ENCODE data around the gene CREB5.

DNA sequence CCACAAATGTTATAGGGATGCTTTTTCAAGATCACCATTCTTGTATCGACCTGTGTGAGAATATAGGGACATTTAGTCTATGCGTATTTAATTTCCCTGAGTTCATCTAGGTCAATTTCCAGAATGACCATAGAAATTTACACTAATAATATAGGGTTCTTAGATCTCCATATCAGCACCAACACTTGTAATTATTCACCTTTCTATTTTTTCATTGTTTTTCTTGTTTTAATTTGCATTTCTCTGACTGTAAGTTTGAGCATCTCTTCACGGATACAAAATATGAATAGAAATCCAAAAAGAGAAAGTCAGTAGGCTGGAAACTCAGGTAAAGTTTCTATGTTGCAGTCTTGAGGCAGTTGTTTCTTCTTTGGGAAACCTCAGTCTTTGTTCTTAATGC lies 134.8 kb downstream of the CREB5 start:
- TF ChIP-seq, protein P1, sequence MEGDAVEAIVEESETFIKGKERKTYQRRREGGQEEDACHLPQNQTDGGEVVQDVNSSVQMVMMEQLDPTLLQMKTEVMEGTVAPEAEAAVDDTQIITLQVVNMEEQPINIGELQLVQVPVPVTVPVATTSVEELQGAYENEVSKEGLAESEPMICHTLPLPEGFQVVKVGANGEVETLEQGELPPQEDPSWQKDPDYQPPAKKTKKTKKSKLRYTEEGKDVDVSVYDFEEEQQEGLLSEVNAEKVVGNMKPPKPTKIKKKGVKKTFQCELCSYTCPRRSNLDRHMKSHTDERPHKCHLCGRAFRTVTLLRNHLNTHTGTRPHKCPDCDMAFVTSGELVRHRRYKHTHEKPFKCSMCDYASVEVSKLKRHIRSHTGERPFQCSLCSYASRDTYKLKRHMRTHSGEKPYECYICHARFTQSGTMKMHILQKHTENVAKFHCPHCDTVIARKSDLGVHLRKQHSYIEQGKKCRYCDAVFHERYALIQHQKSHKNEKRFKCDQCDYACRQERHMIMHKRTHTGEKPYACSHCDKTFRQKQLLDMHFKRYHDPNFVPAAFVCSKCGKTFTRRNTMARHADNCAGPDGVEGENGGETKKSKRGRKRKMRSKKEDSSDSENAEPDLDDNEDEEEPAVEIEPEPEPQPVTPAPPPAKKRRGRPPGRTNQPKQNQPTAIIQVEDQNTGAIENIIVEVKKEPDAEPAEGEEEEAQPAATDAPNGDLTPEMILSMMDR (IDR thresholded peaks at IDR 0.05): no peak
- no peak for TF ChIP-seq POLR2A (IDR thresholded peaks at IDR 0.05)
